Ovary (tissue), 9 donors: ENCODE measurements around the gene RNF183. TPM values are rescaled to one million over a fixed set of nuclear protein-coding genes. Genes with fewer than 3 reads are reported as not detected.

Experiments used
- DNase-seq, 5 donors: peaks; one replicate each; pipeline ENCODE4 v3.0.0-alpha.2; 2019 to 2020
- H3K27ac ChIP-seq, 2 donors: fragments of 200-600 bp; one replicate each; pipeline versions ENCODE4 v1.5.1 to v1.8.0; 2019 to 2022
- H3K27me3 ChIP-seq: fragments of 200-600 bp; one replicate; pipeline ENCODE4 v1.8.0; 2022
- H3K36me3 ChIP-seq: fragments of 200-600 bp; sonication (generic); one replicate; pipeline ENCODE4 v1.5.1; 2019
- H3K4me1 ChIP-seq: one replicate; pipeline ENCODE4 v1.8.1; 2013; ENCODE audit warnings: mild to moderate bottlenecking, moderate library complexity; ENCODE audit not compliant: insufficient read depth
- H3K4me3 ChIP-seq: fragments of 200-600 bp; sonication (generic); one replicate; pipeline ENCODE4 v1.5.1; 2017
- H3K9me3 ChIP-seq, 2 donors: fragments of 200-600 bp in 1 of 2; sonication (generic) in 1 of 2; one replicate each; pipeline versions ENCODE4 v1.5.1 to v1.8.1; 2013 to 2019; ENCODE audit warnings: mild to moderate bottlenecking in 1 of 2, moderate library complexity in 1 of 2
- EP300 ChIP-seq: sonication (generic); formaldehyde crosslinking; IDR thresholded peaks from one replicate; pipeline ENCODE4 v1.6.1; 2017; ENCODE audit warnings: antibody characterized with exemption
- POLR2A ChIP-seq: fragments of 450-650 bp; IDR thresholded peaks from one replicate; pipeline ENCODE4 v1.6.1; 2017; ENCODE audit warnings: antibody characterized with exemption, mild to moderate bottlenecking, moderate library complexity
- WGBS, 3 donors: extraction: QIAGEN DNeasy Blood & Tissue Kit in 1 of 3; methylation state at CpG; one replicate each; pipeline versions ENCODE4 v1.1.5 to v1.1.7; 2013 to 2017; 5-methylcytosine and 5-hydroxymethylcytosine counted together
- intact Hi-C, 4 donors: fragments of 100-400 bp; cut with DNase I; formaldehyde crosslinking; loops; one replicate each; pipeline versions ENCODE4 v1.11.0 to v1.15.1; 2022 to 2023
- polyA plus RNA-seq, 2 donors: library from polyadenylated mRNA; stranded (reverse); fragments of 200-250 nt in 1 of 2; fragments of 350-450 nt in 1 of 2; fragmentation: Illumina TruSeq in 1 of 2; extraction: RNeasy Lipid Tissue Mini Kit (QIAGEN cat#74804) in 1 of 2; gene quantifications; one replicate each; pipeline ENCODE4 v1.2.3, GENCODE V29; 2013 to 2014
- total RNA-seq, 7 donors: library from RNA; depleted of rRNA in 2 of 7; stranded (reverse); fragments of >200 nt in 2 of 7; fragmentation: NEBNext Ultra II Directional in 3 of 7; extraction: Animal tissue kit (Norgen Biotek cat#: 25700) in 3 of 7; gene quantifications; one replicate each; pipeline versions ENCODE4 v1.1.0 to v1.2.4, GENCODE V29; 2016 to 2023
- TF ChIP-seq, protein P1 (sequence below), 3 donors: fragments of 450-650 bp in 2 of 3; fragments of 200-600 bp in 1 of 3; IDR thresholded peaks; one replicate each; pipeline versions ENCODE4 v1.5.1 to v1.8.0; 2016 to 2022; ENCODE audit warnings: antibody characterized with exemption in 3 of 3, mild to moderate bottlenecking in 1 of 3
- donor health status: DM: no; HTN: no; CAD: no; lungs with moderate emphysema.
- donor health status: DM: no; HTN: no; CAD: no.
- donor health status: Bipolar disorder and iron deficiency.
- donor health status: DM: yes; HTN: yes; CAD: no.
- donor health status: DM: no; HTN: no; CAD: no.
- donor health status: DM: yes; HTN: yes; CAD: no.

Gene RNF183
- total and polyA plus RNA-seq, 9 donors = 0.06 to 1.3 (median 0.48) TPM; not detected in 5

DNA sequence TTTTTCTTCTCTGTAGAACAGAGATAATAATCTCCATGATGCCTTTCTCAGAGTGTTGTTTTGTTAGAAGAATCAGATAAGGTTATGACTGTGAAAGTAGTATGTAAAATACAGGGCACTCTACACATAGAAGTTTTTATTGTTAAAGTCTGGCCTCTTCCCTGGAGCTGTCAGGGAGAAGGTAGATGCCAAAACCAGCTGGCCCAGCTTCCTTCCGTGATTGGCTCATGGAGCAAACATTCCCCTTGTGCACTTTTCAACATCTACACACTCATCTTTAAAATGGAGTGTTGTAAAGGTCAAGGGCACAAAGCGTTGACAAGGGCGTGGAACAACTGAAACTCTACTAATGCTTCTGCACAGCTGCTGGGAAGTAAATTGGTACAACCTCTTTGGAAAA, 7.4 kb upstream of the RNF183 start:
- H3K4me3 ChIP-seq = no peak overlapping the region
- H3K27me3 ChIP-seq = no peaks in the 10 kb centered on the region
- H3K4me1 ChIP-seq = no peaks in the 10 kb centered on the region
- no peak for DNase-seq
- no peak overlapping the region for H3K27ac ChIP-seq
- intact Hi-C loops = no loop called here
- H3K36me3 ChIP-seq = no peaks in the 10 kb centered on the region
- 18 to 27% (median 22%) methylated on average over 3 of the region's 3 CpGs for WGBS, 3 donors
- TF ChIP-seq EP300 (no peak), POLR2A (no peak)
- TF ChIP-seq, protein P1, sequence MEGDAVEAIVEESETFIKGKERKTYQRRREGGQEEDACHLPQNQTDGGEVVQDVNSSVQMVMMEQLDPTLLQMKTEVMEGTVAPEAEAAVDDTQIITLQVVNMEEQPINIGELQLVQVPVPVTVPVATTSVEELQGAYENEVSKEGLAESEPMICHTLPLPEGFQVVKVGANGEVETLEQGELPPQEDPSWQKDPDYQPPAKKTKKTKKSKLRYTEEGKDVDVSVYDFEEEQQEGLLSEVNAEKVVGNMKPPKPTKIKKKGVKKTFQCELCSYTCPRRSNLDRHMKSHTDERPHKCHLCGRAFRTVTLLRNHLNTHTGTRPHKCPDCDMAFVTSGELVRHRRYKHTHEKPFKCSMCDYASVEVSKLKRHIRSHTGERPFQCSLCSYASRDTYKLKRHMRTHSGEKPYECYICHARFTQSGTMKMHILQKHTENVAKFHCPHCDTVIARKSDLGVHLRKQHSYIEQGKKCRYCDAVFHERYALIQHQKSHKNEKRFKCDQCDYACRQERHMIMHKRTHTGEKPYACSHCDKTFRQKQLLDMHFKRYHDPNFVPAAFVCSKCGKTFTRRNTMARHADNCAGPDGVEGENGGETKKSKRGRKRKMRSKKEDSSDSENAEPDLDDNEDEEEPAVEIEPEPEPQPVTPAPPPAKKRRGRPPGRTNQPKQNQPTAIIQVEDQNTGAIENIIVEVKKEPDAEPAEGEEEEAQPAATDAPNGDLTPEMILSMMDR (IDR thresholded peaks at IDR 0.05) = no peak
- no peaks in the 10 kb centered on the region for H3K9me3 ChIP-seq

DNA sequence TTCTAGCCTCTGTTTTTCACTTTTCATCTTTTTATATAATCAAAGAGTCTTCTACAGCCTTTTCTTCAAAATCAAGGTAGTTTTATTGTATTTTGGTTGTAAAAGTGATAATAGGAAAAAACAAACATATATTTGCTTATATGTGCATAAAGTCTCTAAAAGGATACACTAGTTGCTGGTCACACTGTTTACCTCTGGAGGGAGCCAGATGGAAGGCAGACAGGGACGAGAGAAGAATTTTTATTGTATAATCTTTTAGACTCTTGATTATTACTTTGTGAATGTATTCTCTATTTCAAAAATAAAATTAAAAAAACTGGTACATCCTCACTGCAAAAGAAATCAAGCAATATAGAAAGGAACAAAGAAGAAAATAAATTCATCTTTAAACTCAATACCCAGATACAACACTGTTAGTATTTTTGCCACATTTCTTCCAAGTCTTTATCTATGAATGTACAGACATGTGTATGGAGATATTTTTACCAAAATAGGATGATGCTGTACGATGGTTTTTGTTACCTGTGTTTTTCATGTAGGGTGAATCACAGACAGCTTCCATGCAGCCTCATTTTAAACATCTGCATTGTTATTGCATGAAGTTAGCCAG, 6.1 kb upstream of the RNF183 start:
- 2 to 4% (median 4%) methylated on average over 2 of the region's 2 CpGs for WGBS, 3 donors
- TF ChIP-seq POLR2A (no peak), EP300 (no peak)
- TF ChIP-seq, protein P1 (IDR thresholded peaks at IDR 0.05) = peak in 2 of 3 donors; percentile 18 to 42
- Histone ChIP-seq H3K27me3 (no peaks in the 10 kb centered on the region), H3K9me3 (no peaks in the 10 kb centered on the region), H3K36me3 (no peaks in the 10 kb centered on the region), H3K4me3 (no peak overlapping the region), H3K4me1 (no peaks in the 10 kb centered on the region), H3K27ac (no peak overlapping the region)
- DNase-seq = no peak
- intact Hi-C loops = loop anchor here in 1 of 4 donors (10.0 kb wide), 1 partner anchor 95 kb away; the partner anchor contains the start of gene ALAD

DNA sequence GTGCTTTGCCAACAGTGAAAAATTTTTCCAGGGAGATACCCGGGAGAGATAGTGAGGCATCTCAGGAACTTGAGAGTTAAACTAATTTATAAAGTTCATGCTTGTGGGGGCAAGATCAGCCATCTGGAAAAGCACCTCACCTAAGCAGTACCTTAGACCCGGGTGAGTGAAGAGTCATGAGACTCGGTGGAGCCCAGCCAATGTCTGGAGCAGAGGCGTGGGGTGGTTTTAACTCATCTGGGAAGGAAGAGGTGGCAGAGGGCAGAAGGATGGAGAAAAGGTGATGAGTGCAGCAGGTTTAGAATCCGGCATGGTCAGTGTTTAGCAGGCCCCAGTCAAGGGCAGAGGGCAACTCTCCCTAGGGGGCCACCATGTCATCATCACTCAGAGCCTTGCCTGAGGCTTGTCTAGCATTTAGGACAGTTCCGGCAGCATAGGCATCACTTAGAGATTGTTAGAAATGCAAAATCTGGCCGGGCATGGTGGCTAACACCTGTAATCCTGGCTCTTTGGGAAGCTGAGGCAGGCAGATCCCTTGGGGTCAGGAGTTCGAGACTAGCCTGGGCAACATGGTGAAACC, 4.3 kb upstream of the RNF183 start:
- 46 to 60% (median 48%) methylated on average over 8 of the region's 8 CpGs for WGBS, 3 donors
- Histone ChIP-seq H3K4me3 (no peak overlapping the region), H3K4me1 (no peaks in the 10 kb centered on the region), H3K9me3 (no peaks in the 10 kb centered on the region), H3K27me3 (no peaks in the 10 kb centered on the region), H3K36me3 (no peaks in the 10 kb centered on the region), H3K27ac (no peak overlapping the region)
- intact Hi-C loops = loop anchor here in 1 of 4 donors (10.0 kb wide), 1 partner anchor 97 kb away; the partner anchor contains the start of gene ALAD
- TF ChIP-seq, protein P1 (IDR thresholded peaks at IDR 0.05) = no peak
- TF ChIP-seq POLR2A = no peak
- DNase-seq = no peak

DNA sequence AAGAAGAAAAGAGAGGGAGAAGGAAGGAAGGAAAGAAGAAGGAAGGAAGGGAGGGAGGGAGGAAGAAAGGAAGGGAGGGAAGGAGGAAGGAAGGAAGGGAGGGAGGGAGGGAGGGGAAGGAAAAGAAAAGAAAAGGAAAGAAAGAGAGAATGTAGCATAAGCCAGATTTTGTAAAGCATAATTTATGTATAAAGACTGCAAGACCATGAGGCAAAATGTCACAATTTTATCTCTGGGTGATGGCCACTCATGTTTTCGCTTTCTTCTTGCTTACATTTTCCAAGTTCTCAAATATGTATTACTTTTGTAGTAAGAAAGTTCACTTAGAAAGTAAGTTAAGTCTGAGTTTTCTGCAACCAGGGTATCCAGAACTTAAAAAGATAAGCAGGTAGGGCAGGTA, 3.4 kb upstream of the RNF183 start:
- Histone ChIP-seq H3K27me3 (no peaks in the 10 kb centered on the region), H3K36me3 (no peaks in the 10 kb centered on the region), H3K4me1 (no peaks in the 10 kb centered on the region), H3K27ac (no peak overlapping the region), H3K9me3 (no peaks in the 10 kb centered on the region), H3K4me3 (no peak overlapping the region)
- TF ChIP-seq EP300 (no peak), POLR2A (no peak)
- TF ChIP-seq, protein P1 (IDR thresholded peaks at IDR 0.05) = no peak
- intact Hi-C loops = loop anchor here in 1 of 4 donors (10.0 kb wide), 1 partner anchor 98 kb away; the partner anchor contains the start of gene ALAD
- no peak for DNase-seq
- WGBS, 3 donors = 15 to 60% (median 23%) methylated on average over 1 of the region's 1 CpG
